Fibroblast of pulmonary artery (primary cell): Measurements from ENCODE around the gene RNF208.
A peak's percentile ranks its signal among the peaks of the same experiment; 100 is the strongest.

Source experiments
- DNase-seq: peaks from one replicate; pipeline ENCODE4 v3.0.0-alpha.2; 2010; ENCODE audit warnings: low read depth
- H3K4me3 ChIP-seq: replicated peaks from 2 replicates; pipeline ENCODE4 v1.5.1; 2011; ENCODE audit warnings: low read depth, mild to moderate bottlenecking, control low read depth, low read length, moderate library complexity
- TF ChIP-seq, protein P1 (sequence below): IDR thresholded peaks from 2 replicates; pipeline ENCODE4 v1.5.1; 2011; ENCODE audit warnings: mild to moderate bottlenecking, control low read depth, low read length, inconsistent platforms; ENCODE audit errors: missing control alignments

The RNF208 gene, protein sequence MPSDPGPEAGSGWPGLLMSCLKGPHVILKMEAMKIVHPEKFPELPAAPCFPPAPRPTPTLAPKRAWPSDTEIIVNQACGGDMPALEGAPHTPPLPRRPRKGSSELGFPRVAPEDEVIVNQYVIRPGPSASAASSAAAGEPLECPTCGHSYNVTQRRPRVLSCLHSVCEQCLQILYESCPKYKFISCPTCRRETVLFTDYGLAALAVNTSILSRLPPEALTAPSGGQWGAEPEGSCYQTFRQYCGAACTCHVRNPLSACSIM

DNA sequence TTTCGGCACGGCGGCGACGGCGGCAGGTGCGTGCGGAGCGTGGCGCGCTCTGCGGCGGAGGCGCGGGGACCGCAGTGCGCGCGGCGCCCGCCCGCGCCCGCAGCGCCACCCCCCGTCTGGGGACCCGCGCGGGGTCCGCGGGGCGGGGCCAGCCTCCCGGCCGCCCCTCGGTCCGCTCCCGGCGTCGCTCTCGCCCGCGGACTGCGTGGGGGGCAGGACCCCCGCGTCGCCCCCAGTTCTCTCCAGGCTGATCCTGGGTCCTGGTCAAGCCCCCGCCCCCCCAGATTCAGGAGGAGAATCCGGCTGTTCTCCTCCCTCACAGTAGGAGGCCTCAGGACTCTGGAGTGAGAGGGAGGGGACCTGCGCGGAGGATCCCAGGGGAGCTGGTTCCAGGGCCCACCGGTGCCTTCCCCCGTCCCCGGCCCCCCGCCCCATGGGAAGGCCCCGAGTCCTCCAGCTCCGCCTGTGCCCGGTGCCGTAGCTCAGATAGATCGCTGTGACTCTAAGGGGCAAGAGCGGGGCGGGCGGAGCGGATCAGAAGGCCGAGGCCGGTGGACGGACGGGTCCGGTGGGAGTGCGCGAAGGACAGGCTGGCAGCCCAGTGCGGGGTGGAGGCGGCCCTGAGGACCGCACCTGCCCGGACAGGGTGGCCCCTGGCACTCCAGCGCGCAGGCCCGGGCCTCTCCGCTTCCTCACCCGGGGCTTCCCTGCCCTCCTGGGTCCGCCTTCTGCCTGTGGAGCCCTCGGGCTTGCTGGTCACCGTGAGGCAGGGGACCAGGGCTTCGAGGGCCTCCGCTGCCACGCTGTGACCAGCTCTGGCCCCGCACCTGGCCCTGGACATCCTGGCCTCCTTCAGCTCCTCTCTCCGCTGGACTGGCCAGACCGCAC, at the start of gene RNF208:
Gene RNF208 (minus strand): TSS at position 51 of the 888 bp plus-strand sequence. CDS start 1,028 bp downstream, outside the sequence.
- TF ChIP-seq, protein P1, sequence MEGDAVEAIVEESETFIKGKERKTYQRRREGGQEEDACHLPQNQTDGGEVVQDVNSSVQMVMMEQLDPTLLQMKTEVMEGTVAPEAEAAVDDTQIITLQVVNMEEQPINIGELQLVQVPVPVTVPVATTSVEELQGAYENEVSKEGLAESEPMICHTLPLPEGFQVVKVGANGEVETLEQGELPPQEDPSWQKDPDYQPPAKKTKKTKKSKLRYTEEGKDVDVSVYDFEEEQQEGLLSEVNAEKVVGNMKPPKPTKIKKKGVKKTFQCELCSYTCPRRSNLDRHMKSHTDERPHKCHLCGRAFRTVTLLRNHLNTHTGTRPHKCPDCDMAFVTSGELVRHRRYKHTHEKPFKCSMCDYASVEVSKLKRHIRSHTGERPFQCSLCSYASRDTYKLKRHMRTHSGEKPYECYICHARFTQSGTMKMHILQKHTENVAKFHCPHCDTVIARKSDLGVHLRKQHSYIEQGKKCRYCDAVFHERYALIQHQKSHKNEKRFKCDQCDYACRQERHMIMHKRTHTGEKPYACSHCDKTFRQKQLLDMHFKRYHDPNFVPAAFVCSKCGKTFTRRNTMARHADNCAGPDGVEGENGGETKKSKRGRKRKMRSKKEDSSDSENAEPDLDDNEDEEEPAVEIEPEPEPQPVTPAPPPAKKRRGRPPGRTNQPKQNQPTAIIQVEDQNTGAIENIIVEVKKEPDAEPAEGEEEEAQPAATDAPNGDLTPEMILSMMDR, result no peak
- no peak for DNase-seq
- H3K4me3 ChIP-seq, result peak within 1 kb of the TSS; percentile 48

- no peak overlapping the region for H3K4me3 ChIP-seq
- DNase-seq, result no peak
- TF ChIP-seq, protein P1, result no peak
These were observed 49.6 kb upstream of the RNF208 start for GRCh38 chr9:137271696-137272076.

- H3K4me3 ChIP-seq, result no peak overlapping the region
- TF ChIP-seq, protein P1, result no peak
- no peak for DNase-seq
These were observed 49.1 kb upstream of the RNF208 start for GRCh38 chr9:137270929-137271695.

DNA sequence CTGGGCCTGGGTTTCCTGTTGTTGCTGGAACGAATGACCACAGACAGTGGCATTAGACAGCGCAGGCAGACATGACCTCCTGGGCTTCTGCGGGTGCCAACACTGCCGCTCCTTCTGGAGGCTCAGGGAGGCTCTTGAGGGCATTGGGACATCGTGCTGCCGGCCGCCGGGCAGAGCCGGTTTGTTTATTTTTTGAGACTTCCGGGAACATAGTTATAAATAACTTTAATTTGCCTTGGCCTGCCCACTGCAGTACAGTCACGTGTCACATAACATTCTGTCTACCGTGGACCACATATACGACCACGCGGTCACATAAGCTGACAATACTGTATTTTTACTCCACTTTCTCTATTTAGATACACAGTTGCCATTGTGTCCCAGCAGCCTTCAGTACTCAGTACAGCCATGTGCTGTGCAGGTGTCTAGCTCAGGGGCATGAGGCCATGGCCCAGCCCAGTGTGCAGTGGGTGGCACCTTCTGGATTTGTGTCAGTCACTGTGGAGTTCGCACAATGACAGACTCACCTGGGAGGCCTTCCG, 47.3 kb upstream of the RNF208 start:
- DNase-seq, result no peak
- no peak overlapping the region for H3K4me3 ChIP-seq
- TF ChIP-seq, protein P1, result no peak

DNA sequence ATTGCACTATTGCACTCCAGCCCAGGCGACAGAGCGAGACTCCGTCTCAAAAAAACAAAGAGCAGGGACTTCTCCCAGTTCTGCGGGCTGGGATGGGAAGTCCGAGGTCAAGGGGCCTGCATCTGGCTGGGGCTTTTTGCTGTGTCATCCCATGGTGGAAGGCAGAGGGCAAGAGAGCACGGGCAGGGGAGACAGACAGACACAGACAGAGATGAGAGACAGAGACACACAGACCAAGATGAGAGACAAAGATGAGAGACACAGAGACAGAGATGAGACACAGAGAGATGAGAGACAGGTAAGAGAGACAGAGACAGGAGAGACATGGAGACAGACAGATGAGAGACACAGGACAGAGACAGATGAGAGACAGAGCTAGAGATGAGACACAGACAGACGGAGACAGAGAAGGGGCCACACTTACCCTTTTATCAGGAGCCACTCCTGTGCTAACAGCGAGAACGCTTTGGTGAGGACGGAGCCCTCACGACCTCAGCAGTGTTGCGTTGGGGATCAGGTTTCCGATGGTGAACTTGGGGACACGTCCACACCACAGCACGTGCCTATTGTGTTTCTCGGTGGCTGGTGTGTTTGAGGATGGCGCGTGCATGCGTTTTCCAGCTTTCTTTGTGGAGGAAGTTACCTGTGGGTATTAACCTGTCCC, 46.6 kb upstream of the RNF208 start:
- no peak overlapping the region for H3K4me3 ChIP-seq
- TF ChIP-seq, protein P1, result no peak
- no peak for DNase-seq

GRCh38 chr9:137267933-137268355, 45.9 kb upstream of the RNF208 start:
- no peak overlapping the region for H3K4me3 ChIP-seq
- TF ChIP-seq, protein P1, result no peak

More at GRCh38 chr9:137267933-137268355, 45.9 kb upstream of the RNF208 start:
- no peak for DNase-seq
